Stimulated activated CD4-positive, alpha-beta T cell treated with anti-CD3 and anti-CD28 coated beads, TNF-alpha, amount 100 ng/mL, for 24 hours (primary cell): ENCODE data around the gene TRIM7.
"Not testable (repeated sequence)": the region's sequence is repeated elsewhere in the genome, so short reads cannot be mapped to it uniquely, and the experiment has no call there.

ENCODE experiments used
- DNase-seq, 3 experiments: peaks; one replicate each; pipeline ENCODE4 v3.0.0-alpha.2; 2020; ENCODE audit warnings: low read depth in 3 of 3

Gene TRIM7

GRCh38 chr5:181233088-181233800 lies 28.2 kb upstream of the TRIM7 start:
- no peak for DNase-seq

- DNase-seq: no peak
These were observed 27.6 kb upstream of the TRIM7 start for GRCh38 chr5:181232593-181232992.

- no peak for DNase-seq
These were observed 26.4 kb upstream of the TRIM7 start for GRCh38 chr5:181231432-181231831.

GRCh38 chr5:181230551-181230950 lies 25.6 kb upstream of the TRIM7 start:
- no peak for DNase-seq

GRCh38 chr5:181229996-181230395 lies 25.0 kb upstream of the TRIM7 start:
- no peak for DNase-seq

- DNase-seq: no peak
These were observed 19.6 kb upstream of the TRIM7 start for GRCh38 chr5:181224390-181225229.

- peak in 2 of 3 experiments; percentile 30 to 49 for DNase-seq
These were observed 18.9 kb upstream of the TRIM7 start for GRCh38 chr5:181223729-181224389.

- DNase-seq: peak; percentile 93 to 99 (median 95)
These were observed 18.2 kb upstream of the TRIM7 start, which contains the start of gene TRIM41 for GRCh38 chr5:181223058-181223728. Gene TRIM41 (plus strand): TSS chr5:181223281. CDS start chr5:181224000, 719 bp downstream.

- peak in 1 of 3 experiments; percentile 27 for DNase-seq
These were observed 17.6 kb upstream of the TRIM7 start for GRCh38 chr5:181222630-181223057.

- peak; percentile 95 to 97 (median 97) for DNase-seq
These were observed 17.0 kb upstream of the TRIM7 start for GRCh38 chr5:181221792-181222629.

- DNase-seq: peak in 1 of 3 experiments; percentile 22
These were observed 16.3 kb upstream of the TRIM7 start for GRCh38 chr5:181221105-181221791.

GRCh38 chr5:181220178-181220515 lies 15.2 kb upstream of the TRIM7 start:
- no peak for DNase-seq

- no peak for DNase-seq
These were observed 14.5 kb upstream of the TRIM7 start for GRCh38 chr5:181219262-181220177.

- no peak for DNase-seq
These were observed 13.8 kb upstream of the TRIM7 start for GRCh38 chr5:181218795-181219124.

GRCh38 chr5:181217803-181218062 lies 12.7 kb upstream of the TRIM7 start:
- no peak for DNase-seq

GRCh38 chr5:181217111-181217802 lies 12.3 kb upstream of the TRIM7 start:
- DNase-seq: peak in 2 of 3 experiments; percentile 49 to 68

- no peak for DNase-seq
These were observed 11.3 kb upstream of the TRIM7 start for GRCh38 chr5:181215997-181216989.

- DNase-seq: not testable (repeated sequence)
These were observed 9.3 kb upstream of the TRIM7 start for GRCh38 chr5:181214249-181214648.
